Activated CD4-positive, alpha-beta T cell treated with anti-CD3 and anti-CD28 coated beads for 48 hours (primary cell): Measurements from ENCODE around the gene EFNB1.

Experiments
- DNase-seq: peaks from one replicate; pipeline ENCODE4 v3.0.0-alpha.2; 2020

EFNB1 gene

GRCh38 chrX:68827848-68828624 is 785 bp upstream of the EFNB1 start:
- DNase-seq: peak; percentile 83

GRCh38 chrX:68829582-68830418 is 979 bp downstream of the EFNB1 start:
- DNase-seq: peak; percentile 34

- no peak for DNase-seq
Observed at GRCh38 chrX:68830419-68831404, 1.9 kb downstream of the EFNB1 start.

GRCh38 chrX:68831405-68832100 is 2.7 kb downstream of the EFNB1 start:
- no peak for DNase-seq

GRCh38 chrX:68832101-68832416 is 3.2 kb downstream of the EFNB1 start:
- peak; percentile 61 for DNase-seq

GRCh38 chrX:68832516-68833447 is 4.0 kb downstream of the EFNB1 start:
- DNase-seq: no peak

- no peak for DNase-seq
Observed at GRCh38 chrX:68833448-68833805, 4.6 kb downstream of the EFNB1 start.

- no peak for DNase-seq
Observed at GRCh38 chrX:68833855-68834331, 5.1 kb downstream of the EFNB1 start.

- no peak for DNase-seq
Observed at GRCh38 chrX:68834371-68835103, 5.7 kb downstream of the EFNB1 start.

GRCh38 chrX:68835104-68835442 is 6.3 kb downstream of the EFNB1 start:
- no peak for DNase-seq

GRCh38 chrX:68835468-68835867 is 6.6 kb downstream of the EFNB1 start:
- no peak for DNase-seq

- DNase-seq: no peak
Observed at GRCh38 chrX:68837119-68837518, 8.3 kb downstream of the EFNB1 start.

- no peak for DNase-seq
Observed at GRCh38 chrX:68838571-68838910, 9.7 kb downstream of the EFNB1 start.

GRCh38 chrX:68839771-68840170 is 10.9 kb downstream of the EFNB1 start:
- DNase-seq: no peak

GRCh38 chrX:68840256-68840655 is 11.4 kb downstream of the EFNB1 start:
- no peak for DNase-seq

- DNase-seq: no peak
Observed at GRCh38 chrX:68841251-68842049, 12.6 kb downstream of the EFNB1 start.

- no peak for DNase-seq
Observed at GRCh38 chrX:68842351-68842750, 13.5 kb downstream of the EFNB1 start.

- no peak for DNase-seq
Observed at GRCh38 chrX:68842781-68843581, 14.2 kb downstream of the EFNB1 start.

- no peak for DNase-seq
Observed at GRCh38 chrX:68843992-68844391, 15.2 kb downstream of the EFNB1 start.
